Measurements from ENCODE around the gene GREB1. TPM values are rescaled to one million over a fixed set of nuclear protein-coding genes. Genes with fewer than 3 reads are reported as not detected.

GREB1 gene
- total and polyA plus RNA-seq, 2 of the 13 experiments (the other 11 are each of a cell fraction or from before 2014, with no cell fraction given) = 31.3 to 61.2 TPM

- TF ChIP-seq ZNF121 (CRISPR knock-in tag; IDR thresholded peaks at IDR 0.05) = no peak
- TF ChIP-seq ZNF713 (CRISPR knock-in tag; IDR thresholded peaks at IDR 0.05) = no peak
- no peak for TF ChIP-seq ZBED4 (CRISPR knock-in tag; IDR thresholded peaks at IDR 0.05; ENCODE audit: borderline replicate concordance)
These were observed 145.8 kb downstream of the GREB1 start (continued) for GRCh38 chr2:11679486-11680181.

DNA sequence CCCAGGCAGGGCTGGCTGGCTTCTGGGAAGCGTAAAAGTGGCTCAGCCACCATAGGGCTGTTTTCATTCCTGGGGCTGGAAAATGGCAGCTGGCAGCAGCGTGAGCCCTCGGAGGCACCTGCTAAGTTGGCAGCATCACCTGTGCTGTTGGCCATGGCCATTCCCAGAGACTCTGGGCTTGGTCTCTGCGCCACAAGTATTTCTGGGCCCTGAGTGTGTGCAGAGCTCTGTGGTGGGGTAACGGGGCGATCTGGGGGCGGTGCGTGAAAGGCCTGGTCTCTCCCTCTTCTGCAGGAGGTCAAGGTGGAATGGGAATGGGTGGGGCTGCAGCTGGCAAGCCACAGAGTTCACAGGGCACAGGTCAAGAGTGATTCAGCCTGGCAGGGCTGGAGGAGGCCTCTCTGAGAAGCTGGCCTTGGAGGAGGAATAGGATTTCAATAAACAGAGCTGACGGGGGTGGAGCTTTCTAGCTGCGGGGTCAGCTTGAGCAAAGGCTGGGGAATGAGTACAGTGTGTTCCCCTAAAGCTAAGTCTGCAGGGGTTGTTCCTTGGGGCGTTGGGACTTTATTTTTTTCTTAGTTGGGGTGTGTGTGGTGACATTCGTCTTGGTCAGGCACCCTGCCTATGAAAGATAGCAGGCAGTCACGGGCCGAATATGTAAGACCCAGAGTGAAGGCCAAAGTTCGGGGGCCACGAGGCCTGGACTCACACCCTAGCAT is 146.5 kb downstream of the GREB1 start:
- 26% methylated on average over 16 of the region's 16 CpGs for WGBS (ENCODE audit: low lambda C conversion rate)
- DNase-seq (ENCODE audit: low spot score) = peak; percentile 54
- Histone ChIP-seq H3K27ac (ENCODE audit: extremely low read length, insufficient read depth, low read length) (no peak overlapping the region), H3K9ac (ENCODE audit: insufficient read depth, low read depth, low read length) (no peak overlapping the region), H3K4me2 (ENCODE audit: low read depth, low read length) (peak overlapping the region; percentile 87), H3K36me3 (replicated peaks in 1 of 2; ENCODE audit: control insufficient read depth in 1 of 2, insufficient read depth in 2 of 2, low read length in 2 of 2) (no peaks in the 10 kb centered on the region), H2AFZ (ENCODE audit: low read length) (no peak overlapping the region), H3K27me3 (ENCODE audit: control insufficient read depth in 1 of 2, insufficient read depth in 2 of 2, low read length in 2 of 2) (peaks cover 3 to 51% of the 10 kb centered on the region in 2 experiments; a peak in 3 of 5 replicates), H3K4me1 (ENCODE audit: insufficient read depth, low read length) (peaks cover 52% of the 10 kb centered on the region), H4K20me1 (ENCODE audit: insufficient read depth, low read length) (no peaks in the 10 kb centered on the region), H3K9me3 (ENCODE audit: low read length) (no peaks in the 10 kb centered on the region), H3K79me2 (ENCODE audit: insufficient read depth, low read length) (no peaks in the 10 kb centered on the region), H3K4me3 (replicated peaks in 1 of 3; ENCODE audit: insufficient read depth in 1 of 3, low read depth in 2 of 3, low read length in 3 of 3) (peak overlapping the region; percentile 13 to 66 (median 25))
- intact Hi-C loops (cut with micrococcal nuclease; ENCODE audit: unreplicated experiment) = loop anchor here (5.0 to 10.0 kb wide), 2 partner anchors 96 to 258 kb away; no protein-coding TSS in a partner anchor
- in situ Hi-C loops (cut with HindIII; ENCODE audit: extremely low pct_ligation_motif_present, low pct_unique_long_range_greater_than_20kb) = no loop called here
- CTCF ChIA-PET (ENCODE audit: low intra/inter-chr PET ratio, low total read pairs) = no interaction called here
- POLR2A ChIA-PET = interaction anchor here (0.9 to 1.9 kb wide), 5 partner anchors 15 to 181 kb away, joined by 3 to 8 read pairs (median 5); partner anchors contain the start of gene LPIN1
- peak; percentile 57 for FAIRE-seq
- BruUV-seq (replicated peaks) = no TSS peak
- ATAC-seq = peak; percentile 42
- 0 out of 2 replicates have a peak, but pooled peaks have one; percentile 13 for TF ChIP-seq ZBTB38 (CRISPR knock-in tag; IDR thresholded peaks at IDR 0.05)
- TF ChIP-seq, protein P1, sequence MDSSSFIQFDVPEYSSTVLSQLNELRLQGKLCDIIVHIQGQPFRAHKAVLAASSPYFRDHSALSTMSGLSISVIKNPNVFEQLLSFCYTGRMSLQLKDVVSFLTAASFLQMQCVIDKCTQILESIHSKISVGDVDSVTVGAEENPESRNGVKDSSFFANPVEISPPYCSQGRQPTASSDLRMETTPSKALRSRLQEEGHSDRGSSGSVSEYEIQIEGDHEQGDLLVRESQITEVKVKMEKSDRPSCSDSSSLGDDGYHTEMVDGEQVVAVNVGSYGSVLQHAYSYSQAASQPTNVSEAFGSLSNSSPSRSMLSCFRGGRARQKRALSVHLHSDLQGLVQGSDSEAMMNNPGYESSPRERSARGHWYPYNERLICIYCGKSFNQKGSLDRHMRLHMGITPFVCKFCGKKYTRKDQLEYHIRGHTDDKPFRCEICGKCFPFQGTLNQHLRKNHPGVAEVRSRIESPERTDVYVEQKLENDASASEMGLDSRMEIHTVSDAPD (CRISPR knock-in tag; IDR thresholded peaks at IDR 0.05) = no peak
- TF ChIP-seq ZXDC (CRISPR knock-in tag; IDR thresholded peaks at IDR 0.05) = no peak
- TF ChIP-seq, protein P2, sequence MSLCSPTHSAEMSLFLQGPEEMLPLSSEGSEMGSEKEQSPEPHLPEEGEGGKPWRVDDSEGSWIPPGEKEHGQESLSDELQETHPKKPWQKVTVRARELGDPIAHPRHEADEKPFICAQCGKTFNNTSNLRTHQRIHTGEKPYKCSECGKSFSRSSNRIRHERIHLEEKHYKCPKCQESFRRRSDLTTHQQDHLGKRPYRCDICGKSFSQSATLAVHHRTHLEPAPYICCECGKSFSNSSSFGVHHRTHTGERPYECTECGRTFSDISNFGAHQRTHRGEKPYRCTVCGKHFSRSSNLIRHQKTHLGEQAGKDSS (CRISPR knock-in tag; IDR thresholded peaks at IDR 0.05; ENCODE audit: borderline replicate concordance, low read depth) = 0 out of 2 replicates have a peak, but pooled peaks have one; percentile 5
- TF ChIP-seq ZMYM4 (CRISPR knock-in tag; IDR thresholded peaks at IDR 0.05) = peak; percentile 14; the same call in 1 of the 2 replicates
- no peak for TF ChIP-seq ESRRA (CRISPR knock-in tag; IDR thresholded peaks at IDR 0.05; ENCODE audit: low read depth)
- 0 out of 2 replicates have a peak, but pooled peaks have one; percentile 17 for TF ChIP-seq GABPB1 (CRISPR knock-in tag; IDR thresholded peaks at IDR 0.05)
- TF ChIP-seq ZNF124 (CRISPR knock-in tag; IDR thresholded peaks at IDR 0.05) = 0 out of 2 replicates have a peak, but pooled peaks have one; percentile 41

All from HepG2 (cell line).